ENCODE data around the gene KCNE4. TPM values are rescaled to one million over a fixed set of nuclear protein-coding genes. Genes with fewer than 3 reads are reported as not detected.

Gene KCNE4, protein sequence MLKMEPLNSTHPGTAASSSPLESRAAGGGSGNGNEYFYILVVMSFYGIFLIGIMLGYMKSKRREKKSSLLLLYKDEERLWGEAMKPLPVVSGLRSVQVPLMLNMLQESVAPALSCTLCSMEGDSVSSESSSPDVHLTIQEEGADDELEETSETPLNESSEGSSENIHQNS
- total RNA-seq: 43.4 and 63.8 TPM in 2 replicates

DNA sequence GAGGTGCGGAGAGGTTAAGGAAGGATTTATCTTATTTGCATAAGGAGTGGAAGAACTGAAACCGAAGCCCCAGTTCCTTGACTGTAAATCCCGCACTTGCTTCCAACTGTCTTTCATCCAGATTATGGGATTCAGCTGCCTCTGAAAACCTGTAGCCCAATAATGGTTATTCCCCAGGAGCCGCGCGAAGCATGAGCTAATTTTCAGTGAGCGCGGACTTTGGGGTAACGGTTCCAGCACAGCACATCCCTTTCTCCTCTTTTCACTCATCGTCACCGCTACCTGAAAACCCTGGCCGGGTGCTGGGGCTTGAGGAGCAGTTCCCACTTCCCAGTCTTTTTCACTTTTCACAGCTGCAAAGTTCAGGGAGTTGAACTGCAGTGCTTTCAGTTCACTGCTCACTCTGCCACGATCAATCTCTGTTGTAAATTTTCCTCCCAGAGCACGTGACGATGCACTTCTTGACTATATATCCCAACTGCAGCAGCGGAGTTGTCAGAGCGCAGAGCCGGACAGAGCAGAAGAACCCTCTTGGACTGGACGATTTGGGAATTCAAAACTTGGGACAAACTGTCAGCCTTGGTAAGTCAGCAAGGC, at the start of gene KCNE4:
Gene KCNE4, plus strand, starts transcription at position 498 of the 597 bp plus-strand sequence. CDS start 641 bp downstream, outside the sequence.

Other genes starting within 250 kb of the KCNE4 start
- 112 and 122 TPM in 2 replicates for gene ACSL3, start 191.2 kb upstream of the KCNE4 start, total RNA-seq

Measured in articular chondrocyte of knee joint (primary cell).